Kidney glomerular epithelial cell (primary cell): Measurements from ENCODE around the gene TSEN15.
"Not testable (repeated sequence)": the region's sequence is repeated elsewhere in the genome, so short reads cannot be mapped to it uniquely, and the experiment has no call there.

Source experiments
- DNase-seq: peaks from one replicate; lab custom pipeline; 2025; lab: John Stamatoyannopoulos, UW

The TSEN15 gene

GRCh38 chr1:184031409-184032107, 20.0 kb upstream of the TSEN15 start:
- DNase-seq: no peak

- no peak for DNase-seq
Observed at GRCh38 chr1:184032306-184032929, 19.1 kb upstream of the TSEN15 start.

GRCh38 chr1:184032930-184033418, 18.6 kb upstream of the TSEN15 start:
- no peak for DNase-seq

- no peak for DNase-seq
Observed at GRCh38 chr1:184033711-184034167, 17.8 kb upstream of the TSEN15 start.

GRCh38 chr1:184034761-184035379, 16.7 kb upstream of the TSEN15 start:
- DNase-seq: no peak

GRCh38 chr1:184035719-184036516, 15.6 kb upstream of the TSEN15 start:
- peak; percentile 33 for DNase-seq

- DNase-seq: no peak
Observed at GRCh38 chr1:184036517-184036949, 15.0 kb upstream of the TSEN15 start.

GRCh38 chr1:184037849-184038591, 13.5 kb upstream of the TSEN15 start:
- no peak for DNase-seq

GRCh38 chr1:184039126-184039525, 12.4 kb upstream of the TSEN15 start:
- no peak for DNase-seq

GRCh38 chr1:184041731-184042130, 9.8 kb upstream of the TSEN15 start:
- no peak for DNase-seq

GRCh38 chr1:184043315-184043714, 8.2 kb upstream of the TSEN15 start:
- not testable (repeated sequence) for DNase-seq

- DNase-seq: no peak
Observed at GRCh38 chr1:184044603-184045376, 6.7 kb upstream of the TSEN15 start.

- not testable (repeated sequence) for DNase-seq
Observed at GRCh38 chr1:184047541-184047940, 4.0 kb upstream of the TSEN15 start.

- no peak for DNase-seq
Observed at GRCh38 chr1:184048561-184049240, 2.8 kb upstream of the TSEN15 start.

GRCh38 chr1:184049291-184049690, 2.2 kb upstream of the TSEN15 start:
- DNase-seq: no peak

GRCh38 chr1:184049836-184050468, 1.6 kb upstream of the TSEN15 start:
- DNase-seq: no peak

GRCh38 chr1:184050636-184051035, 894 bp upstream of the TSEN15 start:
- no peak for DNase-seq

- peak; percentile 48 for DNase-seq
Observed at GRCh38 chr1:184051138-184051484, 419 bp upstream of the TSEN15 start.

- no peak for DNase-seq
Observed at GRCh38 chr1:184052194-184052559, 647 bp downstream of the TSEN15 start.

- no peak for DNase-seq
Observed at GRCh38 chr1:184052750-184053149, 1.2 kb downstream of the TSEN15 start.
